H9 (cell line): Measurements from ENCODE around the gene LCE5A. TPM values are rescaled to one million over a fixed set of nuclear protein-coding genes. Genes with fewer than 3 reads are reported as not detected.

Experiments
- DNase-seq: peaks from one replicate; pipeline ENCODE4 v3.0.0-alpha.2; 2017
- H2AFZ ChIP-seq: one replicate; pipeline ENCODE4 v1.6.1; 2013; ENCODE audit warnings: mild to moderate bottlenecking, low read length, control low read depth, moderate library complexity
- H2AK5ac ChIP-seq: 2 replicates; pipeline ENCODE4 v1.6.1; 2013; ENCODE audit warnings: low read length, control low read depth, mixed read lengths; ENCODE audit not compliant: insufficient read length
- H2BK120ac ChIP-seq: one replicate; pipeline ENCODE4 v1.6.1; 2013; ENCODE audit warnings: low read depth, mild to moderate bottlenecking, low read length, control low read depth, inconsistent platforms; ENCODE audit not compliant: poor library complexity, severe bottlenecking
- H2BK12ac ChIP-seq: 2 replicates; pipeline ENCODE4 v1.6.1; 2013; ENCODE audit warnings: low read length, control low read depth, mixed read lengths, low read depth; ENCODE audit not compliant: insufficient read length
- H2BK15ac ChIP-seq: 2 replicates; pipeline ENCODE4 v1.6.1; 2013; ENCODE audit warnings: low read depth, low read length, control low read depth
- H2BK20ac ChIP-seq: one replicate; pipeline ENCODE4 v1.6.1; 2013; ENCODE audit warnings: low read depth, mild to moderate bottlenecking, low read length, control low read depth, inconsistent platforms; ENCODE audit not compliant: poor library complexity, severe bottlenecking
- H2BK5ac ChIP-seq: 2 replicates; pipeline ENCODE4 v1.6.1; 2013; ENCODE audit warnings: low read length, control low read depth, mixed read lengths; ENCODE audit not compliant: insufficient read length
- H3K14ac ChIP-seq: 2 replicates; pipeline ENCODE4 v1.6.1; 2013; ENCODE audit warnings: low read length, control low read depth; ENCODE audit not compliant: insufficient read depth
- H3K18ac ChIP-seq: 2 replicates; pipeline ENCODE4 v1.6.1; 2013; ENCODE audit warnings: low read depth, mild to moderate bottlenecking, mixed read lengths, low read length, control low read depth; ENCODE audit not compliant: insufficient read length
- H3K23ac ChIP-seq: 2 replicates; pipeline ENCODE4 v1.6.1; 2013; ENCODE audit warnings: low read length, control low read depth, mixed read lengths, low read depth; ENCODE audit not compliant: insufficient read length
- H3K23me2 ChIP-seq: 2 replicates; pipeline ENCODE4 v1.6.1; 2013; ENCODE audit warnings: low read depth, mild to moderate bottlenecking, mixed read lengths, low read length, control low read depth; ENCODE audit not compliant: insufficient read length, poor library complexity, severe bottlenecking
- H3K27ac ChIP-seq: 2 replicates; pipeline ENCODE4 v1.5.1; 2013; ENCODE audit warnings: low read length, control low read depth, mixed read lengths, low read depth; ENCODE audit not compliant: insufficient read length
- H3K27me3 ChIP-seq: 2 replicates; pipeline ENCODE4 v1.6.1; 2013; ENCODE audit warnings: low read length, control low read depth, inconsistent platforms; ENCODE audit not compliant: insufficient read depth
- H3K4ac ChIP-seq: 2 replicates; pipeline ENCODE4 v1.6.1; 2013; ENCODE audit warnings: low read depth, mild to moderate bottlenecking, control low read depth, inconsistent platforms, low read length, moderate library complexity
- H3K4me1 ChIP-seq: 2 replicates; pipeline ENCODE4 v1.6.1; 2013; ENCODE audit warnings: low read length, control low read depth, inconsistent platforms; ENCODE audit not compliant: insufficient read depth
- H3K4me2 ChIP-seq: 2 replicates; pipeline ENCODE4 v1.6.1; 2013; ENCODE audit warnings: low read length, control low read depth, mixed read lengths; ENCODE audit not compliant: insufficient read length, insufficient read depth
- H3K56ac ChIP-seq: 2 replicates; pipeline ENCODE4 v1.6.1; 2013; ENCODE audit warnings: low read depth, mild to moderate bottlenecking, mixed read lengths, low read length, control low read depth; ENCODE audit not compliant: insufficient read length
- H3K79me1 ChIP-seq: 2 replicates; pipeline ENCODE4 v1.6.1; 2013; ENCODE audit warnings: low read depth, mild to moderate bottlenecking, moderate library complexity, low read length, control low read depth, inconsistent platforms; ENCODE audit not compliant: insufficient read depth, poor library complexity, severe bottlenecking
- H3K79me2 ChIP-seq: 2 replicates; pipeline ENCODE4 v1.6.1; 2013; ENCODE audit warnings: low read length, control low read depth, inconsistent platforms; ENCODE audit not compliant: insufficient read depth
- H3K9ac ChIP-seq: 2 replicates; pipeline ENCODE4 v1.6.1; 2013; ENCODE audit warnings: low read length, control low read depth, mixed read lengths; ENCODE audit not compliant: insufficient read length; ENCODE audit errors: extremely low read depth
- H3K9me3 ChIP-seq: one replicate; pipeline ENCODE4 v1.6.1; 2013; ENCODE audit warnings: low read depth, low read length, inconsistent platforms; ENCODE audit not compliant: control insufficient read depth
- H3T11ph ChIP-seq: one replicate; pipeline ENCODE4 v1.6.1; 2013; ENCODE audit warnings: mild to moderate bottlenecking, low read length, control low read depth, inconsistent platforms
- H4K20me1 ChIP-seq: one replicate; pipeline ENCODE4 v1.6.1; 2013; ENCODE audit not compliant: control insufficient read depth, insufficient read length, insufficient read depth
- H4K5ac ChIP-seq: 2 replicates; pipeline ENCODE4 v1.6.1; 2013; ENCODE audit warnings: low read depth, mild to moderate bottlenecking, mixed read lengths, low read length, control low read depth; ENCODE audit not compliant: insufficient read length
- H4K8ac ChIP-seq: replicated peaks from 2 replicates; pipeline ENCODE4 v1.6.1; 2013; ENCODE audit warnings: low read length, control low read depth, mixed read lengths, low read depth; ENCODE audit not compliant: insufficient read length
- H4K91ac ChIP-seq: 2 replicates; pipeline ENCODE4 v1.6.1; 2013; ENCODE audit warnings: low read depth, mild to moderate bottlenecking, moderate library complexity, mixed read lengths, low read length, control low read depth; ENCODE audit not compliant: insufficient read length
- H3K27ac Mint-ChIP-seq, 3 experiments: 2 replicates in 2 of 3; 3 replicates in 1 of 3; pipeline ENCODE4 v1.8.0; 2020 to 2021; ENCODE audit warnings: mixed read lengths in 3 of 3, mild to moderate bottlenecking in 1 of 3, moderate library complexity in 1 of 3
- H3K27me3 Mint-ChIP-seq: 2 replicates; pipeline ENCODE4 v1.8.0; 2021; ENCODE audit warnings: low read depth, mild to moderate bottlenecking, moderate library complexity, mixed read lengths
- H3K36me3 Mint-ChIP-seq, 3 experiments: 2 replicates in 2 of 3; 3 replicates in 1 of 3; pipeline ENCODE4 v1.8.0; 2020 to 2021; ENCODE audit warnings: low read depth in 3 of 3, mixed read lengths in 3 of 3; ENCODE audit not compliant: insufficient read depth in 1 of 3
- H3K4me1 Mint-ChIP-seq, 2 experiments: 2 replicates each; pipeline ENCODE4 v1.8.0; 2020; ENCODE audit warnings: mixed read lengths in 2 of 2
- H3K4me3 Mint-ChIP-seq, 2 experiments: 2 replicates in 1 of 2; 3 replicates in 1 of 2; pipeline ENCODE4 v1.8.0; 2020 to 2021; ENCODE audit warnings: mild to moderate bottlenecking in 2 of 2, mixed read lengths in 2 of 2, moderate library complexity in 1 of 2
- H3K9me3 Mint-ChIP-seq, 2 experiments: 2 replicates in 1 of 2; 3 replicates in 1 of 2; pipeline ENCODE4 v1.8.0; 2020; ENCODE audit warnings: mild to moderate bottlenecking in 2 of 2, mixed read lengths in 2 of 2, moderate library complexity in 1 of 2
- WGBS: extraction: QIAGEN DNeasy Blood & Tissue Kit; methylation state at CpG from one replicate; pipeline ENCODE4 v1.1.7; 2013; ENCODE audit warnings: missing lambda C conversion rate, low lambda C conversion rate, mixed read lengths; ENCODE audit not compliant: insufficient read length; ENCODE audit errors: extremely low coverage; 5-methylcytosine and 5-hydroxymethylcytosine counted together
- total RNA-seq: library from RNA; stranded (reverse); gene quantifications from 2 replicates; pipeline ENCODE4 v1.2.1, GENCODE V29; 2021
- TF ChIP-seq, protein P1 (sequence below): fragments of 200-600 bp; sonication (generic); conservative IDR thresholded peaks from 3 replicates; pipeline ENCODE4 v1.8.0; 2021; ENCODE audit warnings: antibody characterized with exemption, mild to moderate bottlenecking

Gene LCE5A
- total RNA-seq, 1 experiment from 2014 or later, result not detected

DNA sequence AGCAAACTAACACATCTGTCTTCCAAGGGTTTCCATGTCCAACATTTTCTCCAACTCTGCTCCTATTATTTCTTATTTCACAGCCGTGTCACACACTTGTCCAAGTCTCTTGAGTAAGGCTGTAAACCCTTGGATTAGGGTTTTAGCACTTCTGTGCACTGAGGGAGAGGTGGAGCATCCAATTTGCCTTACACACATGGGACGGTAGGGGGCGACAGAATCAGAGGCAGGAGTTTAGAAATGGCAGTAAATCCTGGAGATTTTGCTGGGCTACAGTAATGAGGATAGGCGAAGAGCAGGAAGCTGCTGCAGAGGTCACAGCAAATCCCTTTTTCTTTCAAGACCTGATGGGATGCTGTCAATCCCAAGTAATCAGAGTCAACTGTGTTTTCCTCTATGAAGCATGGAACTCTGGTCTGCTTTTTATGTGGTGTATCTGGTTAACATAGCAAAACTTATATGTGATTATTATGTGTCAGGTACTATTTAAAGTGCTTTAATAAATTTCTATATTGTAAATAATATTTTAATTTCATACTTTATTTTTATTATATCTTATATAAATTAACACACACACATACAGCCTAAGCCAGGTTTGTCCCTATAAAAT, 15.4 kb upstream of the LCE5A start:
- no CpG with 5 or more reads among the region's 4 CpGs for WGBS
- H3K56ac ChIP-seq, result no peak overlapping the region
- no peak overlapping the region for H2BK20ac ChIP-seq
- H3K9me3 ChIP-seq, result peaks cover 75% of the 10 kb centered on the region
- no peak overlapping the region for H3K27ac Mint-ChIP-seq
- no peaks in the 10 kb centered on the region for H3K79me2 ChIP-seq
- DNase-seq, result no peak
- H2BK120ac ChIP-seq, result no peak overlapping the region
- H2AK5ac ChIP-seq, result no peak overlapping the region
- H3K9ac ChIP-seq, result no peak overlapping the region
- no peak overlapping the region for H3K23ac ChIP-seq
- H3K79me1 ChIP-seq, result no peaks in the 10 kb centered on the region
- no peak overlapping the region for H2BK5ac ChIP-seq
- no peak overlapping the region for H3K4me3 Mint-ChIP-seq
- no peaks in the 10 kb centered on the region for H3K4me1 Mint-ChIP-seq
- H3K36me3 Mint-ChIP-seq, result peaks cover 0 to 24% (median 10%) of the 10 kb centered on the region in 3 experiments; a peak in 6 of 7 replicates
- H3K27me3 ChIP-seq, result no peaks in the 10 kb centered on the region
- no peak overlapping the region for H2AFZ ChIP-seq
- no peak overlapping the region for H2BK12ac ChIP-seq
- H4K20me1 ChIP-seq, result no peaks in the 10 kb centered on the region
- no peaks in the 10 kb centered on the region for H3K23me2 ChIP-seq
- H2BK15ac ChIP-seq, result no peak overlapping the region
- H3K27me3 Mint-ChIP-seq, result no peaks in the 10 kb centered on the region; the same call in 1 of the 2 replicates
- H3K4me2 ChIP-seq, result no peak overlapping the region
- H3K4me1 ChIP-seq, result no peaks in the 10 kb centered on the region
- no peak overlapping the region for H4K5ac ChIP-seq
- no peak overlapping the region for H3K27ac ChIP-seq
- H3K9me3 Mint-ChIP-seq, result peaks cover 74 to 79% of the 10 kb centered on the region in 2 experiments
- H3T11ph ChIP-seq, result no peak overlapping the region
- H3K18ac ChIP-seq, result no peak overlapping the region
- TF ChIP-seq, protein P1, sequence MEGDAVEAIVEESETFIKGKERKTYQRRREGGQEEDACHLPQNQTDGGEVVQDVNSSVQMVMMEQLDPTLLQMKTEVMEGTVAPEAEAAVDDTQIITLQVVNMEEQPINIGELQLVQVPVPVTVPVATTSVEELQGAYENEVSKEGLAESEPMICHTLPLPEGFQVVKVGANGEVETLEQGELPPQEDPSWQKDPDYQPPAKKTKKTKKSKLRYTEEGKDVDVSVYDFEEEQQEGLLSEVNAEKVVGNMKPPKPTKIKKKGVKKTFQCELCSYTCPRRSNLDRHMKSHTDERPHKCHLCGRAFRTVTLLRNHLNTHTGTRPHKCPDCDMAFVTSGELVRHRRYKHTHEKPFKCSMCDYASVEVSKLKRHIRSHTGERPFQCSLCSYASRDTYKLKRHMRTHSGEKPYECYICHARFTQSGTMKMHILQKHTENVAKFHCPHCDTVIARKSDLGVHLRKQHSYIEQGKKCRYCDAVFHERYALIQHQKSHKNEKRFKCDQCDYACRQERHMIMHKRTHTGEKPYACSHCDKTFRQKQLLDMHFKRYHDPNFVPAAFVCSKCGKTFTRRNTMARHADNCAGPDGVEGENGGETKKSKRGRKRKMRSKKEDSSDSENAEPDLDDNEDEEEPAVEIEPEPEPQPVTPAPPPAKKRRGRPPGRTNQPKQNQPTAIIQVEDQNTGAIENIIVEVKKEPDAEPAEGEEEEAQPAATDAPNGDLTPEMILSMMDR, result no peak
- H4K91ac ChIP-seq, result no peak overlapping the region
- no peak overlapping the region for H4K8ac ChIP-seq
- H3K14ac ChIP-seq, result no peak overlapping the region
- H3K4ac ChIP-seq, result no peak overlapping the region
